NCI-H345 (cell line): Measurements from ENCODE around the gene CCN6.

ENCODE experiments used
- DNase-seq: peaks from one replicate; lab custom pipeline; 2025; lab: John Stamatoyannopoulos, UW

CCN6 gene

GRCh38 chr6:112054001-112054400 is at the start of gene CCN6:
CCN6 (plus strand) TSS chr6:112054104; CDS start chr6:112054358, 254 bp downstream.
- no peak for DNase-seq

DNA sequence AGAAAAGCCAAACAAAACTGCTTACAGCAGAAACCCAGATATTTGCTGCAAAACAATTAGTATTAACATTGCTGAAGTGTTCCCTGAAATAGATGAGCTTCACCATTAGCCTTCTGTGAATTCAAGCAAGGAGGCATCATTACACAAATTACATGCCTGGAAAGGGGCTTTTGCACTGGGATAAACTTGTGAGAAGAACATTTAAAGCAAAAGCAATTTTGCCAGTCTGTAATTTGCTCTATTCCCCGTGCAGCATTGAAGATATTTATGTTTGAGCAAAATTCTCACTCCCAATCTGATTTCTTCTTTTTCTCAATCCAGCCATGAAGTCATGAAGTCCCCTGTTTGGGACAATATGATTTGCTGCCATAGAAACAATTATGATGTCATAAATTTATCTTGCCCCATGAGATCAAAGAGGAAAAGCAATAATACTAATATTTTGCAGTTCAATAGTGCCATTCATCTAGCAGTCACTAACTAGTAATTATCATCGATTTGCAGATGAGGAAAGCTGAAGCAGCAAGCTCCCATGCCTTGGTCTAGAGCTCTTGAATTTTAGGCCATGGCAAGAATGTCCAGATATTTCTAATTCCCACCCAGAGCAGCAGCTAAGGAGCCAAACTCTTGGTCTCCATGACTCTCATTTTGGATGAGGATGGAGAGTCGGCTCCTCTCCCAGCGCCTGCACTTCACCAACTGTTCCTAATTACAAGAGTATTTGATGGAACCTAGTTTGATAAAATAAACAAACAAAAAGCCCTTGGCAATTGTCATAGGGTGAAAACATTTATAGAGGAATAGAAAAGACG is 49.5 kb upstream of the CCN6 start:
- DNase-seq, result no peak

DNA sequence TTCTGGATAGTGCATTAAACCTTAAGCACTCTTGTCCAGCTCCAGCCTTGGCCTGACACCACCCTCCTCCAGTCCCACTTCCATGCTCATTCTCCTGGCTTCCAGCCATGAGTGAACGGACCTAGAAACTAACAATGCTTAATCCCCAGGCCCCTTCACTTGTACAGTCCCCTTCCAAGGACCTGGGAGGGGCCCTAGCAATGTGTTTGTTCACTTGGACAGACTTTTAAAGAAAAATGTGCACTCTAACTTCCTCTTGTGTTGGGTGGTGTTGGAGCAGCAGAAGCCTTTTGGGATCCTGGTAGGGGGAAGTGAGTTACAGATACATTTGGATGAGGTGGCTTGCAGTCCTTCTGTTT is 48.9 kb upstream of the CCN6 start:
- DNase-seq, result no peak

- DNase-seq, result no peak
These were observed 46.6 kb upstream of the CCN6 start for GRCh38 chr6:112007254-112007653.

DNA sequence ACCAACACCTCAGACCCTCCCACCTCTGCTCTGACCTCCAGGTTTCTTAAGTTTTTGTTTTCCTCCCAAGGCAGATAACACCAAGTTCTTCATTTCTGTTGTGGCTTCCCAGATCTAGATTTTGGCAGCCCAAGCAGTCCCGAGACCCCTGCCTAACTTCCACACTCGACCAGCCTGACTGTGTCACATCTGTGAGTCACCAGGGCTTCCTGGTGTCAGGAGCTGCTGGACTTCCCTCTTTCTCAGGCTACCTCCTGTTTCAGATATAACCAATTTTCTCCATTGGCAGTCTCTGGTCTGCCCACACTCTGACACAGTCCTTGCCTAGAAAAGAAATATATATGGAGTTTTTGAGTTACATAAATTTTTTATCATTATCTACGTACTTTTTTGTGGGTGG is 46.1 kb upstream of the CCN6 start:
- no peak for DNase-seq

DNA sequence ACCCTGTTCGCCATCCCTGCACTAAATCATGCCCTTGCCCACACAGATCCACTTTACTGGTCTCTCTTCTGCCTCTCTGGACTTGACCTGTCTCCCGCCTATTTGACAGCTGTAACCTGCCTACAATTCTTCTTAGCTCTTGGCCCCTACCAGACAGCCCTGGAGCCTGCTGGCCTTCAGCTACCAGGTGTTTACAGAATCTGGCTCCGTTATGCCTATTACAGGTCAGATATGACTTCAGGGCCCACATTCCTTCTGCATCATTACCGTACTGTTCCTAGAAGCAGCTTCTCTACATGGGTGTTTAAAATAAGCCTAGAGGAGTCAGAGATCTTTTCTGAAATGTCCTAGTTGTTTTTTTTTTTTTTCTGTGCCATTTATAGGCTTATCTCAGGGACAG is 45.4 kb upstream of the CCN6 start:
- DNase-seq, result no peak

- no peak for DNase-seq
These were observed 43.6 kb upstream of the CCN6 start for GRCh38 chr6:112010328-112010727.

GRCh38 chr6:112013051-112013450 is 40.9 kb upstream of the CCN6 start:
- no peak for DNase-seq

DNA sequence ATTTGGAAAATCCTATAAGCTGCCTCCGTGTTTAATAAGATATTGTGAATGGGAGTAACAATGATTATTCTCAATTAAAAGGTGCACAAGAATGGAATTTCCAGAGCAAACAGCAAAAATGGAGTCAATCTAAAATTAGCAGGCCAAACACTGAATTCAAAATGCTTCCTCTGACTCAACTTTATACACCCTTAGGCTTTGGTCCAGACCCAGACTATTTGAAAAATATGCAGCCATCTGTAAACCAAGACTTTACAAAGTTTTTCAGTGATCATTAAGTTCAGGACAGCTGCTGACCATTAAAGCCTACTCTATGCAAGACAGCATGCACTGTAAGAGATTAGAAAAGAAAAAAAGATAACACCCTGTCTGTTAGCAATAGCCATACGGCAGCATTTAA is 39.4 kb upstream of the CCN6 start:
- no peak for DNase-seq

- DNase-seq, result no peak
These were observed 38.2 kb upstream of the CCN6 start for GRCh38 chr6:112015725-112016124.

- DNase-seq, result no peak
These were observed 37.6 kb upstream of the CCN6 start for GRCh38 chr6:112016320-112016719.

GRCh38 chr6:112017169-112017568 is 36.7 kb upstream of the CCN6 start:
- DNase-seq, result no peak

- no peak for DNase-seq
These were observed 36.0 kb upstream of the CCN6 start for GRCh38 chr6:112017760-112018537.

GRCh38 chr6:112018619-112019416 is 35.1 kb upstream of the CCN6 start:
- no peak for DNase-seq

DNA sequence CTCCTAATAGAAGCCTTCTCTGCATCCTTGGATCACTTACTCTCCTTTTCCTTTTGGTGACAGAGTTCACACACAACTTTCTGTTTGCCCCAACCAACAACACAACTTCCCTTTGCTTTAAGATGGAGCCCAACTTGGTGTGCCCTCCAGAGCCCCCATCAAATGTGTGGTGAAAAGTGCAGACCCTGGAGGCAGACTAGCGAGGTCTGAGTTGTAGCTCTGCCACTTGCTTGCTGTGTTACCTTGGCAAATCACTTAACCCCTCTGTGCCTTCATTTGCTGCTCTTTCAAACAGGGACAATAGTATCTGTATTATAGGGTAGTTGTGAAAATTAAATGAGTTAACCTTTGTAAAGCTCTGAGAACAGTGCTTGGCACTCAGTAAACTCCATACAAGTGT is 34.3 kb upstream of the CCN6 start:
- no peak for DNase-seq

- no peak for DNase-seq
These were observed 32.1 kb upstream of the CCN6 start for GRCh38 chr6:112021691-112022310.

DNA sequence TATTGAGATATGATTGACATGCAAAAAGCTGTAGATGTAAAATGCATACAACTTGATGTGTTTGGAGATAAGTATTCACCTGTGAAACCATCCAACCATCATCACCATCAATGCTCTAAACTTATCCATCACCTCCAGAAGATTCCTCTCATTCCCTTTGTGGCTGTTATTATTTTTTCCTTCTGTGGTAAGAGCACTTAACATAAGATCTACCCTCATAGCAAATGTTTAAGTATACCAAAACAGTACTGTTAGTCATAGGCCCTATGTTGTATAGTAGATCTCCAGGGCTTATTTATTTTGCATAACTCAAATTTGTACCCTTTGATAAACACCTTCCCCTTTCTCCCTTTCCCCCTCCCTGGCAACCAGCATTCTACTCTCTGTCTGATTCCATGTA is 31.2 kb upstream of the CCN6 start:
- no peak for DNase-seq

- no peak for DNase-seq
These were observed 29.4 kb upstream of the CCN6 start for GRCh38 chr6:112024464-112024863.

DNA sequence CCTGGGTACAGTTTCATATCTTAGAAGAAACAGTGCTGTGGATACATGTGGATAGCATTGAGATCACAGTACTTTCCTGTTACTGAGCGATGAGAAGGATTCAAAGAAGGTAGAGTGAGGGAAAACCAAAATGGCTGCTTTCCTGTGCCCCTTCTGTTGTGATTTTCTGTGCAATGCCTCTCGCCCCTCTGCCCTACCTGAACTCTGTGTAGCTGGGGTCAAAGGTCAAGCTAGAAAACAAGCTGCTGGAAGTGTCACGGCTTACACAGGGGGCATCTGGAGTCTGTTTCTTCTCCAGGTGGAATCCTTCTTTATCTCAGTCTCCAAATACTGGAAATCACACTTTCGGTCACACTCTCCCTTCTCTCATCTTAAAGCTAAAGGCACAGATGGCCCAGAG is 27.0 kb upstream of the CCN6 start:
- no peak for DNase-seq

- DNase-seq, result no peak
These were observed 25.8 kb upstream of the CCN6 start for GRCh38 chr6:112027942-112028674.

- peak; percentile 38 for DNase-seq
These were observed 24.7 kb upstream of the CCN6 start for GRCh38 chr6:112029045-112029822.
